Fibroblast of skin of left biceps (primary cell): ENCODE results near the gene FAM200A.
"Not testable (repeated sequence)": the region's sequence is repeated elsewhere in the genome, so short reads cannot be mapped to it uniquely, and the experiment has no call there.

Source experiments
- DNase-seq, 2 experiments: peaks; one replicate each; pipeline ENCODE4 v3.0.0-alpha.2; 2013; ENCODE audit warnings: low read depth in 2 of 2

Gene FAM200A

GRCh38 chr7:99559175-99559915 is 7.4 kb upstream of the FAM200A start:
- no peak for DNase-seq

GRCh38 chr7:99558306-99559174 is 6.6 kb upstream of the FAM200A start, which contains the start of gene ZNF655:
Gene ZNF655 (plus strand): TSS chr7:99558642. CDS start chr7:99560560, 1,918 bp downstream.
- DNase-seq: peak; percentile 75 to 77

GRCh38 chr7:99557940-99558305 is 6.0 kb upstream of the FAM200A start:
- DNase-seq: no peak

- no peak for DNase-seq
Observed at GRCh38 chr7:99557196-99557607, 5.3 kb upstream of the FAM200A start.

GRCh38 chr7:99554939-99555338 is 3.0 kb upstream of the FAM200A start:
- DNase-seq: no peak

- no peak for DNase-seq
Observed at GRCh38 chr7:99553039-99553438, 1.1 kb upstream of the FAM200A start.

- no peak for DNase-seq
Observed at GRCh38 chr7:99551334-99551733, 580 bp downstream of the FAM200A start.

- DNase-seq: not testable (repeated sequence)
Observed at GRCh38 chr7:99549545-99549944, 2.4 kb downstream of the FAM200A start.

GRCh38 chr7:99545308-99545707 is 6.6 kb downstream of the FAM200A start:
- DNase-seq: not testable (repeated sequence)

- no peak for DNase-seq
Observed at GRCh38 chr7:99543916-99544315, 8.0 kb downstream of the FAM200A start.

- no peak for DNase-seq
Observed at GRCh38 chr7:99543081-99543671, 8.7 kb downstream of the FAM200A start.

- no peak for DNase-seq
Observed at GRCh38 chr7:99541212-99541611, 10.7 kb downstream of the FAM200A start.

GRCh38 chr7:99540542-99540941 is 11.4 kb downstream of the FAM200A start:
- DNase-seq: no peak

GRCh38 chr7:99539213-99539811 is 12.6 kb downstream of the FAM200A start:
- no peak for DNase-seq

- DNase-seq: no peak
Observed at GRCh38 chr7:99535667-99536066, 16.2 kb downstream of the FAM200A start.

GRCh38 chr7:99531354-99531765 is 20.6 kb downstream of the FAM200A start:
- DNase-seq: no peak

- no peak for DNase-seq
Observed at GRCh38 chr7:99525713-99526440, 26.0 kb downstream of the FAM200A start.

GRCh38 chr7:99521399-99521798 is 30.5 kb downstream of the FAM200A start:
- DNase-seq: no peak

- no peak for DNase-seq
Observed at GRCh38 chr7:99514050-99514449, 37.9 kb downstream of the FAM200A start.

- no peak for DNase-seq
Observed at GRCh38 chr7:99505324-99505662, 46.6 kb downstream of the FAM200A start.

GRCh38 chr7:99504603-99505323 is 47.2 kb downstream of the FAM200A start, which contains the start of gene ZKSCAN5:
Gene ZKSCAN5 (plus strand): TSS chr7:99504662. CDS start chr7:99506045, 1,383 bp downstream.
- peak; percentile 88 to 90 for DNase-seq
